Panc1 (cell line): Measurements from ENCODE around the gene NTRK3.

ENCODE experiments used
- CTCF ChIP-seq: fragments of 450-650 bp; IDR thresholded peaks from 2 replicates; pipeline ENCODE4 v1.5.1; 2017; ENCODE audit warnings: mild to moderate bottlenecking
- POLR2AphosphoS5 ChIP-seq: IDR thresholded peaks from 2 replicates; pipeline ENCODE4 v1.6.1; 2012; ENCODE audit warnings: mild to moderate bottlenecking, low read depth, low read length, moderate library complexity
- REST ChIP-seq, 2 experiments: IDR thresholded peaks; 2 replicates each; pipeline ENCODE4 v1.6.1; 2011 to 2012; ENCODE audit warnings: low read depth in 2 of 2, control low read depth in 1 of 2, low read length in 1 of 2, mild to moderate bottlenecking in 1 of 2, moderate library complexity in 1 of 2; ENCODE audit not compliant: insufficient read depth in 1 of 2
- TCF7L2 ChIP-seq: IDR thresholded peaks from 2 replicates; pipeline ENCODE4 v1.6.1; 2011; ENCODE audit warnings: mild to moderate bottlenecking, low read depth, low read length, inconsistent platforms

- TF ChIP-seq CTCF (no peak), REST (IDR thresholded peaks at IDR 0.05; ENCODE audit: insufficient read depth in 1 of 2, low read depth in 2 of 2, low read length in 1 of 2) (no peak), POLR2AphosphoS5 (no peak), TCF7L2 (no peak)
These were observed 124.6 kb downstream of the NTRK3 start for GRCh38 chr15:88131937-88132336.
